GM18520 (cell line): ENCODE data around the gene RUNX2.

ENCODE experiments used
- ATAC-seq: cut with Tn5 transposase; IDR thresholded peaks from one replicate; pipeline ENCODE4 v1.9.1; 2021; ENCODE audit not compliant: unreplicated experiment

The RUNX2 gene

DNA sequence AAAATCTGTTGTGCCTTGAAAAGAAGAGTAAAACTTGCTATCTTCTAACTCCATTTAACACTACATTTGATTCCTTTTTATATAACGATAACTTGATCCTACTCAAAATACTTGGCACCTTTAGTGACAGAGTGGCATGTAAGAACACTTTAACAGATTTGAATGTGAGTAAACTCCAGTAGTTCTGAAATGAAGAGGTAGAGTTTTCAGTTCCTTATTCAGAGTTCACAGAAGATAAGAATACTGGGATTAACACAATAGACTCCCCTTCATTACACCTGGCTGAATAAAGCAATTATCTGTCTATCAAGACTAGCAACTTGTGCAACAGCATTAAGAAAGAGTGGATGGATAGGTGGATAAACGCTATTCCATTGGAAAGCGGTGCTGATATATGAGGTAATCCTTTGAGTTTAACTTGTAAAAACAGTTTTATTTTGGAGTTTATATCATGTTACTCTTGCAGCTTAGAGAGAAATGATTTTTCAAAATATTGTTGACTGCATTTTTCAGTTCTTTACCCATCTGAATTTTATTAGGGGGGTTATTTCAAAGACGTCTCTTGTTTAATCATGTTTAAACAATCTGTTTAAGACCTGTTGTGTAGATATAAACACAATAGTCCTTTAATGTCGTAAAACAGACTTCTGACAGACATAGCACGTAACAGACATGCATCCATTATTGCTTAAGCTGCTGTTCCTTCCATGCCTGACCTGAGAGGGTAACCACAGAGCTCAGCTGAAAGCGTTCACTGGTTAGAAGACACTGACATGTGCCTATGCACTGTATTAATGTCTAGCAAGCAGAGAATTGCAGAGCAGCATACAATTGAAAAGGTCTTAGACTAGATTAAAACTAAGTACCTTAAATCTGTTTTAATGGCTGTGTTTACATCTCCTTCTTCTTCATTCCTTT, 152.0 kb downstream of the RUNX2 start:
- peak; percentile 63 for ATAC-seq

DNA sequence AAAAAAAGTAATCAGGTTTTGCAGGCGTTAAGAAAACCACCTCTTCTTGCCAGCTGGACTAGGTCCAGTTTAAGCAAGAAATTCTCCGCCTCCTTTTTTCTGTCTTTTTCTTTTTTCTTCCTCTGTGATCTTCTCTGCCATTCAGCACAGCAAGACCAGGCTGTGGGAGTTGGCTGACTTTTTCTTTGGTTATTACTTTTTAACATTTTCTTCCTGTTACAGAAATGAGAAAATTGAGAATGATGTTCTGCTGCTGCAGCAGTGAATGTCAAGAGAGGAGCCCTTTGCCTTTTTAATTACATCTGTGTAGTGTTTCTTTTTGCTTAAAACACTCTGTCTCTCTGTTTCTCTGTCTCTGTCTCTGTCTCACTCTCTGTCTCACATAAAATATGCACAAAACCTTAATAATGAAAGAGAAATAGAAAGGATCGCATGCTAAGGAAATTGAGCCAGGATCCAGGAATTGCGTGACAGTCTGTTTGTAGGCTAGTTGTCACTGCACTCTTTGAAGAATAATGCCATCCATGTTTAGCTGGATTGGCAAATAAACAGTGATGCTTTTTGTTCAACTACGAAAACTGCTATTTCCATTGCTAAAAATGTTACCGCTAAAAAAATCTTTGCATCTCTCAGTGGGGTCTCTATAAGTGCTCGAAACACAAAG, 152.8 kb downstream of the RUNX2 start:
- ATAC-seq = no peak

DNA sequence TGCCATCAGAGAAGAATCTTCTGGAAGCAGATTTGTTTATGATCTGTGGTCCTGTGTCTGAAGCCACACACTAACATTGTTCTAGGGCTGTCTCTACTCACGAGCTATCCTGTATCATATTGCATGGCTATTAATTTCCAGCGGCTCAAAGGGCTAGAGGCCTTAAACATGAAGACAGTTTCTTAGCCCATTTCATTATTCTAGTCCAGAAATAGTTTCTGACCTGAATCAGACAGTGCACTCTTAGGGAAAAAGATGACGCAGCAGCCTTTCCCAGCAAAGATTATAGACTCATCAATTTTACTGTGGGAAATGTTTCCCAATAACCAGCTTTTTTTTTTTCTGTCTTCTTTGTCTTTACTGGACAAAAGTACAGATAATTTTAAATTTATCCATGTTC, 154.9 kb downstream of the RUNX2 start:
- no peak for ATAC-seq

DNA sequence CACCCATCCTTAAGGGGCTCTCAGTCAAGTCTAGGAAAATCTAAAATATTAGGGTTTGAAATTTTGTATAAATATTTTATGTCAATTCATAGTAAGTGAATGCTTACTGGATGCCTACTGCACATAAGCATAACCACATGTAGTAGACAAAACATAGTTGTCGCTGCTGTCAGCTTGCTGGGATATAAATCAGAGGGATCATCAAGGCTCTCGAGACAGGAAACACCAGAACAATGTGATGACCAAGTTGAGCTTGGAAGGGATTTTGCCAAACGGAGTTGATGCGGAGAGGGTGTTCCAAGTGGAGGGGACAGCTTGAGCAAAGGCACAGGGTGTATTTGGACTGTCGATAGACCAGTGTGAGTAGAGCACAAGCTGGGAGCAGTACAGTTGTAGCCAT, 155.4 kb downstream of the RUNX2 start:
- ATAC-seq = no peak

DNA sequence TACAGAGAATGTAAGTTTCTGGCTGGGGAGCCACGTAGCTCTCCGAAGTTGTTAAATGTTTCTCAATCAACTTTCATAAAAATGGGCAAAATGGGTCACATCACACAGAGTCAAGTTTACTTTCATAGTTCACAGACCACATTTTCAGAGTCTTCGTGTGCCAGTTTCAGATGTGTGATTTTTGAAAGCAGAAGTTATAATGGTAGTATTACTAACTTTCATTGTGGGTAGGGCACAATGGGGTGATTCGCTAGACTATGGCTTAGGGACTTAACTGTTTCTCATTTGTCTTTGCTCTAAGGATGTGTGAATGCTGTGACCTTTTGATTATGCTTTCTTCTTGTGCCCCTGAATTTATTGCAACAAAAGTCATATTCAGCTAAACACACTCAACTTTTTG, 158.6 kb downstream of the RUNX2 start:
- ATAC-seq = peak; percentile 86

DNA sequence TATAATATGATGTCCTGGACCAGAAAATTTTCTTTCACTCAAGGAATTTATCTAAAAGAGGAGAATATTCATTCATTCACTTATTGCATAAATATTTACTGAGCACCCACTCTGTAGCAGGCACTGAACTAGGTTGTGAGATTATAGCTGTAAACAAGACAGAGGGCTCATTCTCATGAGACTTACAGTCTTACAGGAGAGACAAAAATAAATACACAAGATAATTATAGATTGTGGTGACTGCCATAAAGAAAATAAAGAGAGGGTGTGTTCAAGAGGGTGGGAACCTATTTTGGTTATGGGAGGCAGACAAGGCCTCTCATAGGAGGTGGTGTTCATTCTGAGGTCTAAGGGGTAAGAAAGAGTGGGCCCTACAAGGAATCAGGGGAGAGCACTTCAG, 159.5 kb downstream of the RUNX2 start:
- ATAC-seq = no peak

DNA sequence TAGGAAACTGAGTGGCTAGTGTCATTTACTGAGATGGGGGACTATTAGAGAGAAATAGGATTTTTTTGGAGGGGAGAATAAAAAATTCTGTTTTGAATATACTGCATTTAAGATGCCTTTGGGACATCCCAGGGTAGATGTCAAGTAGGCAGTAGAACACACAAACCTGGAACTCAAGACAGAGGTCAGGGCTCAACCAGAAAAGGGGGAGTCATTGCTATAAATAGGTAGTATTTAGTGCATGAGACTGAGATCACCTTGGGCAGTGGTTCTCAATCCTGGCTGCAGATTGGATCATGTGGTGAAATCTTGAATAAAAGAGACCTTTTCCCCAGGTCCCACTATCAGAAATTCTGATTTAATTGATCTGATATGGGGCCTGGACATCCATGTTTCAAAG, 160.1 kb downstream of the RUNX2 start:
- ATAC-seq = no peak

DNA sequence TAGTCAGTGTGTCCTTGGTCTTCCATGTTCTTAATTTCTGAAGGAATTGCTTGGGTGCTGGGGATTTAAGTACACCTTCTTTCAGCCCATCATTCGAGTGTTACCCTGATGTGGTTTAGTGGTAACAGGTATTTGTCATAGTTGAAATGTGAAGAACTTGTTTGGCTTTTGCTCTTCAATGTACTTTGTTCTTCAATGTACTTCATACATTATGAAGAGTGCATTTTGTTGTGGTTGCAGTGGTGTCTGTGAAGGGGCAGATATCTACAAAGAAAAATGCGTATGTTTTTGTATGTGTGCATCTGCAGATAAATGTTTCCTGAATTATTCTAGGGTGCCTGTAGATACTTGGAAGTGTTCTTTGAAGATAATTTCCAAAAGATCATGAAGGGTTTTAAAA, 160.8 kb downstream of the RUNX2 start:
- no peak for ATAC-seq

DNA sequence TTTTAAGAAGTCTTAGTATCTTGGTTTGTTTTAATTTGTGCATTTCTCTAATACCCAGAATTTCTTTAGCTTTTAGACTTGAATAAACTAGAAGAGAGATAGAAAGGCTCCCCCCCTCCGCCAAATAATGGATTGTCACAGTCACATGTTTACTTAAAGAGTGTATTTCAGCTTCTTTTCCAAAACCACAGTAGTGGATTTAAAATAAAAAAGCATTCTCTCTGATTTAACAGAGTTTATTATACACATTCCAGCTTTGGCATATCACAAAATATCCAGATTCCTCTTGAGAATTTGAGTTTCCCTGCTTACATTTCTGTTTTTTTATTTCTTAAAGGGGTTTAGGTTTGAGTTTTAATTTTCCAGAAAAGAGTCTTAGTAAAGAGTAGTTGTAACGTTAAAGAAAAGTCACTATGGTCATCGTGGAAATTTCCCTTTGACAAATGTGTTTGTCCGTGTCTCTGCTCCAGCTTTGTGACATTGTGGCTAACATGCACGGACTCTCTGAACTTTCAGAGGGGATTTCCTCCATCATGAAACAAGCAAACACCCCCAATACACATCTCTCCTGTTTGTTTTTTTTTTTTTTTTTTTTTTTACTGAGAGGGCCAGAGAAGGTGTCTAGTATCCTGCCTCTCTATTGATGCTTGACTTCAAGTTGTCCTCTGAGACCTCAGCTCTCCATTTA, 163.1 kb downstream of the RUNX2 start:
- ATAC-seq = no peak

DNA sequence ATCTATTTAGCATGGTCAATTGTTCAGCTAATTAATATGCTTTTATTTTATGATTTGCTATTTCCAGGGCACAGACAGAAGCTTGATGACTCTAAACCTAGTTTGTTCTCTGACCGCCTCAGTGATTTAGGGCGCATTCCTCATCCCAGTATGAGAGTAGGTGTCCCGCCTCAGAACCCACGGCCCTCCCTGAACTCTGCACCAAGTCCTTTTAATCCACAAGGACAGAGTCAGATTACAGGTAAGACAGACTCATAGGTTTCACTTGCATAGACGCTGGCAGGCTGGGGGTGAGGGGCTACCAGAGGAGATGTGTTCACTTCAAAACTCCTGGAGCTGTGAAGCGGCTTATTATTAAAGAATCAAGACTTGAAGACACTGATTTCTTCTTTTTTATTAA, 163.7 kb downstream of the RUNX2 start:
- ATAC-seq = no peak

DNA sequence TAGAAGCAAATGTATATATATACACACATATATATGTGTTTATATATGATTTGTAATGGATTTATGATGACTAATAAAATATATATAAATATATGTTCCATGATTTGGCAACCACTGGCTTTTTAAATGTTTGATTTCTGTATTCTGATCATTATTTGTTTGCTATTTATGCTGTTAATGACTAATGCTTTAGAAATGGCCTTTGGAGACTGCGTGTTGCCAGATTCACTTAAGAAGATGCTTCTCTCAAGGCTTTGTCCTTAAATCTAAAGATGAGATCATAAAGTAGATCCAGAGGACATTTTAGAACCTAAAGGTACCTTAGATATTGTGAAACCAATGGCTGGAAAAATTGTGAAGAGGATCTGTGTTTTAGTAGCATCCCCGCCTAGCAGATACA, 165.6 kb downstream of the RUNX2 start:
- ATAC-seq = no peak

DNA sequence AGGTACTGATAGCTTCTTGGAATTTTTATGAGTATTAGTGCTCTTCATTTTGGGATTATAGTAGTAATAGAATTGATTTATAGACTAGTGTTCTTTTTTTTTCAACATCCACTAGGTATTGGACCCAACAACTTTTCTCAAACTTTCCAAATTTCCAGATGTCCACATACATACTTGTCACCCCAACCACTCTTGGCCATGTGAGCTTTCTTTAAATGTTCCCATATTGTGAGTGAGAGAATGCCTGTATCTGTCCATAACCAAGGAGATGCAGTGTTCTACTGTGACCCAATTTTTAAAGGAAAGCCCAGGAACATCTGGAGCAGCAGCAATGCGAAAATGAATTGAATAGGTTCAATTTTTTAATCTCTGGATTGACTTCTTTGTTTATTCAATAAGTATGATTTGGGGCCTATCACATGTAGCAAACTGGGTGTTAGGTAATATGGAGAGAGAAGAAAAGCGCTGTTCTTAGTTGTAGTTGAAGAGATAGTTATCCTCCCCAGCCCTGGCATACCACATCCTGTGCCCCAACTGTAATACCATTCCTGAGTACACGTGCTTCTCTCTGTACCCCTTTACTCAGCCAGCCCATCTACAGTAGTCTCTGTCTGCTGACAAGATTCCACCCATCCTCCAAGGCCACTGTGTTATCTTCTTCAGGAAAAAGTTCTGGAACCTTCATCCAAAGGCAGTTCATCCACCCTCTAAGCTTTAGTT, 166.4 kb downstream of the RUNX2 start:
- ATAC-seq = no peak

DNA sequence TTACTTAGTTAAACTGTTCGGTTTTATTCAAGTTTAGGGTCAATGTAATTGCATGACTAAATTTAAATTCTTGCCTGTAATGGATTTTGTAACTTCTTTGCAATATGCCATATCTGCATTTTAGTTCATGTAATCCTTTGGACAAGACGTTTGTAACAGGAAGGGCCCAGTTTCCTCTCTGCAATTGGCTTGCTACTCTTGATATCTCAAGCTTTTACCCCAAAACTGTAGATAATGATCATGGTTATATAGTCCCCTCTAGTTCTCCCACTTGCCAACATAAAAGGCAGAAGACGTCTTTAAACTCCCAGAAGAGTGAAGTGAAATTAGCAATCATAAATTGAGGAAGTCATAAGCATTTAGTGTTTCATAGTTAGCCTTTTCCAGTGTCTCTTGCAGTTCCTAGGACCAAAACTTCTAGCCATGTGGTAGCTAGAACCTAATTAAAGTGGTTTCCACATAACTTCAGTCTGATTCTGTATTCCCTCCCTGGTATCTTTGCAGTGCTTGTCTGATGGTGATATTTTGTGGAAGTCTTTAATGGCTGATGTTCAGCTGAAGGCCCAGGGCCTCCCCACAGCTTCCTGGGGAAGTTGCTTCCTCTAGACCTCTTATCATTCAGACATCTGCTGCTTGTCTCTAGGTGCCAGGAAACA, 167.4 kb downstream of the RUNX2 start:
- no peak for ATAC-seq

DNA sequence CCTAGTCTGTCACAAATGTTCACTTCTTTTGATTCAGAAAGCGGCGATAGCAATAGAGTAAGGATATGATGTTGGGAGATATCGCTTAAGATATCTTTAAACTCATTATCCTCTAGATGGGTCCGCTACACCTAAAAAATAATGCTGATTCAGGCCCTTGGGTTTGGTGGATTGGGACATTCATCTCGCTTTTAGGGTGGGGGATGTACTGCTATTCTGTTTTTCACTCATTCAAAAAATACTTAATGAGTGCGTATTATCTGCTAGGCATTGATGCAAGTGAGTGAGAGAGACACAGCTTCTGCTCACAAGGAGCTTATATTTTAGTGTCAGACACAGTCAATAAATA, 167.9 kb downstream of the RUNX2 start:
- no peak for ATAC-seq

DNA sequence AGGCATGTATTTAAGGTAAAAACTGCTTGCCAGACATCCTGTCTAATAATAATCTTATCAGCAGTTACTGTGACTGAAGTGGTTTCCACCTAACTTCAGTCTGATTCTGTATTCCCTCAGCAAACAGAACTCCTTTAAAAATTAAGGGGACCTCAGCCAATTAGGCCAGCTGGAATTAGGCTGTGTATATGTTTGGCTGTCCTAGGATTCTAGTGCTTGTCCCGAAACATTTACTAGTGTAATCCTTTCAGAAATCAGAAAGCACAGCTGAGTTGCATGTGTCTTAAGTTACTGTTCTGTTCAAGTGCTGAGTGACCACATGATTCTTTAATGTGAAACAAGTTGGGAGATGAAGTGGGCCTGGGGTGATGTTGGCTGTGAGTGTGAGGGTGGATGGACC, 170.5 kb downstream of the RUNX2 start:
- no peak for ATAC-seq

DNA sequence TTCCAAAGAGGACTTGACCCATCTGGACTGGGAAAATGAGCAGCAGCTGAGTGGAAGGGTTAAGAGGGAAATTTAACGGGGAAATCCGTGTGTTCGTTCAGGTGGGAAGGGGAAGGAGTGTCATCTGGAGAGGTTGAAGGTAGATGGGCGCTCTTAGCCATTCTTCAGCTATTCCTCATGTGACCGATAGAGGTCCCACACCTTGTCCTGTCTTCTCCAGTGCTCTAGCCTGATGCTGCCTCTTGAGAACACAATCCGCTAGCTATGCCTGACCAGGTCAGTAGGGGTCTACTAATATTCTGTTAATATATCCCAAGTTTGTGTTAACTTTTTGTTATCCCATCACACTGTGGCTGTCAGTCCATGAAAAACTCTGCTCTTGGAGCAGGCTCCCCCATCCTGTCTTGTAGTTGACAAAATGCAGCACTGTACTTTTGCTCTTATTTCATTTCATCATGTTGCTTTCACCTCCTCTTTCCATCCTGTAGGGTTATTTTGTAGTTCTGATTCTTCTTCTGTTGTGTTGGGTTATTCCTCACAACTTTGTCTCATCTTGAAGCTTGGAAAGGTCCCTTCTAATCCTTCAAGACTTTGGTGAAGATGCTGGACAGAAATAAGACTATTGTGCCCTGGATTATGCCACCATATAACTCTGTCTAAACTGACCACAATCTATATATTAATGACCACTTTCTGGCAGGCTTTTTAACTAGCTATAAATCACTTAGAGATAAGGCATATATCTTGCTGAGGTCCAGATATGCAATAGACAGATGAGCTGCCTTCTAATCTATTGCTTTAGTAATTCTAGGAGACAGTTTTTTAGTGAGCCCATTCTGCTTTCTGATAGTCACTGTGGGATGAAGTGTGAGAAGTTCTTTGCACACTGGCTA, 173.0 kb downstream of the RUNX2 start:
- ATAC-seq = no peak

DNA sequence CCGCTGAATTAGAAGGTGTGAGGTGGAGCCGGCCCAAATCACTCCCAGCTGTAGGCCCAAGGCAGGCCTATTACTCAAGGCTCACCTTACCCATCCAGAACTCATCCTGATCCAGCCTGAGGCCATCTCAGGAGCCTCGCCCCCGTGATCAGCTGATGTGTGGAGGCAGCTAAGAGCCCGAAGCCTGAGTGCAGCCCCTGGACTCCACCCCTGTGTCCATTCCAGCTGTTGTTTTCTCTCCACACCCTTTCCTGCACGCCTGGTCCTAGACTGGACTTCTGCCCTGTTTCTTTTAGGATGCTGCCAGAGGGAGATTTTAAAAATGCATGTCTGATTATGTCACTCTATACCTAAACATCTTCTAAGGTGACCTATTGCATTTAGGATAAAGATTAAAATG, 174.3 kb downstream of the RUNX2 start:
- no peak for ATAC-seq

DNA sequence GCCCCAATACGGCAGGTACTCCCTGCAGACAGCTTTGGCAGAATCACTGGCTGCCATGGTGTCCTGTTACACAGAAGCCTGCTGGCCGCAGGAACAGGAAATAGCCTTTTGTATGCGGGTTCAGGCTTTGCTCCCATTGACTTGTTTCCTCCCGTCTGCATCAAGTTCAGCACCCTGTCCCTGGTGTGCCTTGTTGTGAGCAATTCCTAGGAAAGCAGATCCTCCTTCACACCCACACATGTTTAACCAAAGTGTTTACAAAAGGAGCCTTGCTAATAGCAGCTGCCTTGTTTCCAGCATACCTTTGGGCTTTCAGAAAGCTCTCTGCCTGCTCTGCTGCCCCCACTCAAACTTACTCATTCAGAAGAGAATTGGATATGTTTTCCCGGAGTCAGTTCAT, 176.8 kb downstream of the RUNX2 start:
- ATAC-seq = no peak

DNA sequence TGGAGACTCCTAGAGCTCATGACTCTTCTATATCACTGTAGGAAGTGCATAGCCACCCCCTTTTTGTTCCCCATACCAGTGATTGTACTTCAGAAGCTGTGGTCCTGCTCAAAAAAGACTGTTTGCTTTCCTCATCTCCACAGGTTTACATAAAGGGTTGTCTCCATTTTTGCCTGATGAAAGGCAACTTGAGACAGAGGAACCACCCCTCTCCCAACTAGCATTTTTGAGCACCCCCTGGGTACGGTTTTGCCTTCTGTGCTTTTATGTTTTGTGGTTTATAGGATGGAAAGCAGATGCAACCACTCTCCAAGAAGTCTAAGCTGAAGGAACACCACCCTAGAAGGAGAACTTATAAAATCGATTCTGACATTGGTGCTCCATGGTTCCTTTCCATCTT, 177.3 kb downstream of the RUNX2 start:
- ATAC-seq = no peak

DNA sequence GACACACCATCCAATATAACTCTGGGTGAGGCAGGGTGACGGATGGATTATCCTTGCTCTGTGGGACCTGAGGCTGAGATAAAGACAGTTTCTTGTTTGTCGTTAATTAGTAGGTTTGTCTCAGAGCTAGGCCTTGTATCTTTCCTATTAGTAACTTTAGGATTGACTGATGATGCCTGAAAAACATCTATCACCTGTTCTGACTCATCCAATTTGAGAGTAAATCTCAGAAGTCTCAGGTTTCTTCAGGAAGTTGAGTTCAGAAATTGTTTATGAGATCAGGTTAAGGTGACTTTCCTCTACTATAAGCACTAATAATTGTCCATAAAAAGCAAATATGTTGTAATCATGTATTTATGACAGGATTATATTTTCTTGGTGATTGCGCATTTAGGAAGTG, 179.1 kb downstream of the RUNX2 start:
- no peak for ATAC-seq
